Lower leg skin (tissue), 3 donors: ENCODE results near the gene TBC1D3B.

ENCODE experiments used
- CTCF ChIP-seq, 3 donors: fragments of 450-650 bp; IDR thresholded peaks; one replicate each; pipeline ENCODE4 v1.5.1; 2016; ENCODE audit warnings: antibody characterized with exemption in 3 of 3, mild to moderate bottlenecking in 3 of 3, moderate library complexity in 2 of 3
- POLR2A ChIP-seq, 2 donors: fragments of 450-650 bp; IDR thresholded peaks; one replicate each; pipeline ENCODE4 v1.6.1; 2016 to 2017; ENCODE audit warnings: antibody characterized with exemption in 2 of 2, mild to moderate bottlenecking in 1 of 2, moderate library complexity in 1 of 2

DNA sequence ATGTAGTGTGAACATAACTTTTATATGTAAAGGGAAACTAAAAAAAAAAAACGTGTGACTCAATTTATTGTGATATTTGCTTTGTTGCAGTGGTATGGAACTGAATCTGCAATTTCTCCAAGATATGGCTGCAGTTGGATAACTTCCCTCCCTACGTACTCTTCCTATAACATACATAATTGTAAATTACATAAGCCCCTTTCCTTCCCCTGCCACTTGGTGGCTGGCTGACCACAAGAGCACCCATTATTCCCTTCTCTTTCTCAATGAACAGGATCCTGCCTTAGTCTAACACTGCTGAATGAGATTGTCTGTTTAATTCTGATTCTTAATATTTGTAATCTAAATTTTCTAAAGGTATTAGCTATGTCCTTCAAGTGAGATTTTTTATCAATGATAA is 45.0 kb downstream of the TBC1D3B start:
- TF ChIP-seq CTCF (IDR thresholded peaks at IDR 0.05) (no peak), POLR2A (IDR thresholded peaks at IDR 0.05) (no peak)
